ENCODE results near the gene PCDH7.

Gene PCDH7

GRCh38 chr4:30728311-30728710 lies 8.1 kb downstream of the PCDH7 start:
- DNase-seq, result no peak

- no peak for DNase-seq
Observed at GRCh38 chr4:30743897-30744296, 23.7 kb downstream of the PCDH7 start.

- no peak for DNase-seq
Observed at GRCh38 chr4:30744386-30744785, 24.2 kb downstream of the PCDH7 start.

GRCh38 chr4:30744957-30745640 lies 24.9 kb downstream of the PCDH7 start:
- no peak for DNase-seq

GRCh38 chr4:30746735-30747134 lies 26.6 kb downstream of the PCDH7 start:
- DNase-seq, result no peak

GRCh38 chr4:30753316-30753715 lies 33.1 kb downstream of the PCDH7 start:
- no peak for DNase-seq

- DNase-seq, result no peak
Observed at GRCh38 chr4:30754021-30754420, 33.9 kb downstream of the PCDH7 start.

- no peak for DNase-seq
Observed at GRCh38 chr4:30755346-30755745, 35.2 kb downstream of the PCDH7 start.

- DNase-seq, result no peak
Observed at GRCh38 chr4:30756553-30756952, 36.4 kb downstream of the PCDH7 start.

- no peak for DNase-seq
Observed at GRCh38 chr4:30757357-30757756, 37.2 kb downstream of the PCDH7 start.

GRCh38 chr4:30760551-30760950 lies 40.4 kb downstream of the PCDH7 start:
- no peak for DNase-seq

GRCh38 chr4:30763321-30763727 lies 43.2 kb downstream of the PCDH7 start:
- no peak for DNase-seq

GRCh38 chr4:30765022-30765421 lies 44.9 kb downstream of the PCDH7 start:
- DNase-seq, result no peak

- DNase-seq, result no peak
Observed at GRCh38 chr4:30767147-30767845, 47.1 kb downstream of the PCDH7 start.

- DNase-seq, result no peak
Observed at GRCh38 chr4:30768277-30768676, 48.1 kb downstream of the PCDH7 start.

GRCh38 chr4:30769093-30769492 lies 48.9 kb downstream of the PCDH7 start:
- no peak for DNase-seq

GRCh38 chr4:30770049-30770549 lies 49.9 kb downstream of the PCDH7 start:
- DNase-seq, result no peak

- no peak for DNase-seq
Observed at GRCh38 chr4:30770812-30771211, 50.6 kb downstream of the PCDH7 start.

- DNase-seq, result no peak
Observed at GRCh38 chr4:30776451-30776850, 56.3 kb downstream of the PCDH7 start.

GRCh38 chr4:30776921-30777415 lies 56.8 kb downstream of the PCDH7 start:
- DNase-seq, result no peak
